GM18870 (cell line): ENCODE results near the gene UVSSA.
"Not testable (repeated sequence)": the region's sequence is repeated elsewhere in the genome, so short reads cannot be mapped to it uniquely, and the experiment has no call there.

Experiments used
- ATAC-seq: cut with Tn5 transposase; IDR thresholded peaks from one replicate; pipeline ENCODE4 v1.9.1; 2021; ENCODE audit warnings: moderate library complexity; ENCODE audit not compliant: unreplicated experiment

UVSSA gene

DNA sequence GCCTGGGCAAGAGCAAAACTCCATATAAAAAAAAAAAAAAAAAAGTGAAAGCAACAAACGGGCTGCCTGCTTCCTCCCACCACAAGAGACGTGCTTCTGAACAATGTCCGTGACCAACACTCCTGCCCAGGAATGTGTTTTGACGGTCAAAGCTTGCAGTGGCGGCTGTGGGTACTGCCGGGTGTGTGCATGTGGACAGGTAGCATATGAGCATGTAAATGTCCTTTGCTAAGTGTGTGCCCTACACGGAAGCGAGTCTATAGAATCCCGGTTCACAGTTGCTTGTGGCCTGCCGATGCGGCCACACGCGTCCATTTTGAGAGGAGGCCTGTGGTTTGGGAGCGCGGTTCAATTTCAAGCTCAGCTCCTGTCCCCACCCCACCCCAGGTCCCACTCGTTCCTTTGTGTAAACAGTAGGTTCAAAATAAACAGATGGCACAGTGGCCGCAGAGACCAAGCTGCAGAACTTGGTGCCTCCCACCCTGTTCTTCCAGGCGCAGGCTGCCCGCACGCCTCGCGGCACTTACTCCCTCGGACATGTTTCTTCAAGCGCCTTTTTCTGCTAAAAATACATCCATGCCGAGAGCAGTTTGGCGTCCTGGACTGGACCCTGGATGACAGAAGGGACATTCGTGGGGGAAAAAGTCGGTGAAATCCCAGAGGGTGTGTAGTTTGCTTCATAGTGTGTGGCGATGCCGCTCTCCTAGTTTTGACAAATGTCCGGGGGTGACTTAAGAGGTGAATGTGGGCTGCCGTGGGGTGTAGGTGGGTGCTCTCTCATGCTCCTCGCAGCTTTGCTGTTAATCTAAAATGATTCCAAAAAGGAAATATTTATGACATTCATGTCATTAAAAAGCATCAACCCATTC lies 70.7 kb downstream of the UVSSA start:
- no peak for ATAC-seq

DNA sequence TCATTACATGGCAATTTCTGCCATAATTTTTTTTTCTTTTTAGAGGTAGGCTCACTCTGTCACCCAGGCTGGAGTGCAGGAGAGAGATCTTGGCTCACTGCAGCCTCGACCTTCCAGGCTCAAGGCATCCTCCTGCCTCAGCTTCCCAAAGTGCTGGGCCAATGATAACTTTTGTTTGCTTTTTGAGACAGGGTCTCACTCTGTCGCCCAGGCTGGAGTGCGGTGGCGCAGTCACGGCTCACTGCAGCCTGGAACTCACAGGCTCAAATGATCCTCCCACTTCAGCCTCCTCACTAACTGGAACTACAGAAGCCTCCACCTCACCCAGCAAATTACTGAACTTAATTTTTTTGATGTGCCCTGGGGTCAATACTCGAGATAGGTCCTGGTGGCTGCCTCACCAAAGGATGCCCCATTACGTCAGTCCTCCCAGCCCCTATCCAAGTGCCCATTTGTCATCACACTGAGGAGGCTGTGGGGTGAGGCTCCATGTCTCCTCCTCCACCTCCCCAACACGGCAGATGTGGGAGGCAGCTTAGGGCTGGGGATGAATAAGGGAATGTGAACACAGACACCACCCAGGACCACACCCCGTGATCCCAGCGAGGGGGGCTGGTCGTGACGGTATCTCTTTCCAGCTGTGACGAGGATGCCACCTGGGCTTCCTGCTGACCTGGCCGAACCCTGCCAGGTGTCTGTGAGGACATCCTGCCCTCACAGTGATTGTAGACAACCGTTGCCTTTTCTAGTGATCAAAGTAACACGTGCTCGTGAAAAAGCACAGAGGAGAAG lies 71.7 kb downstream of the UVSSA start:
- ATAC-seq: no peak

DNA sequence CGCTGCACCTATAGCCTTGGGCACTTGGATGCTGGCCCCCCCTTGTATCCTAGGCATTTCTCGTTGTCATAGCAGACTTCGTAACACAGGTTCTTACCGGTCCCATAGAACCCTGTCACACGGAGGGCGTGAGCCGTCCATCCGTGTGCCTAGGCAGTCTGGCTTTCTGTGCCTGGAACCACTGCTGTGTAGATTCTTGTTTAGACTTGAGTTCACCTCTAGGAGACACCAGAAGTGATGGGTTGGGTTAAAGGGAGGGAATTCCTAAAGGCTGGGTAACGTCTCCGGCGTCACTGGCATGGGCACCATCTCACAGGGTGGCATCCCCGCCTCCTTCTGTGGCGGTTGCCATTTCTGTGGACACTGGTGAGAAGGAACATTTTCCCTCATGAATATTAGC lies 72.7 kb downstream of the UVSSA start:
- ATAC-seq: no peak

DNA sequence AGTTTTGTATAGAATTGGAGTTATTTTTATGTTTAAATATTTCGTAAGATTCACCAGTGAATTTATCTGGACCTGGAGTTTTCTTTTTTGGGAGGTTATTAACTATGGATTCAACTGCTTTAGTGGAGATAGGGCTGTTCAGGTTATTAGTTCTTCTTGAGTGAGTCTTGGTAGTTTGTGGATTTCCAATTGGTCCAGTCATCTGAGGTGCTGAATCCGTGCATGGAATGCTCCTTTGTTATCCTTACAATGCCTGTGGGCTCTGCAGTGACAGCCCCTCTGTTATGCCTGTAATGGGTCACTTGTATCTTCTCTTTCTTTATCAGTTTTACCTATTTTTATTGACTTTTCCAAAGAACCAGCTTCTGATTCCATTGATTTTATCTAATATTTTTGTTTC lies 74.6 kb downstream of the UVSSA start:
- no peak for ATAC-seq

DNA sequence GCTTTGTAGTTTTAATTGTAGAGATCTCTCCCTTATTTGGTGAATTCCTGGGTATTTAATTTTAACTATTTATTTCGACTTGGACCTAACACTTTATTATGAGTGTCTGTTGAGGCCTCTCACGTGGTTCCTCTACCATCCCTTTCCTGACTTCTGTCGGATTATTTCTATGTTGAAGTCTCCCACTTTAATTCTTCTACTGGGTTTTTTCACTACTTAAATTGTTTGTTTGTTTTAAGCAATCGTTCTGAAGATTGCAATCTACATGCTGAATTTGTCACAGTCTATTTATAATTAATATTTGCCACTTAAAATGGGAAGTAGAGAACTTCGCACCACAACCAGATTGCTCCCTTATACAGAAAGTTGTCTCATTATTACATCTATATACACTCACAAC lies 80.0 kb downstream of the UVSSA start:
- no peak for ATAC-seq

DNA sequence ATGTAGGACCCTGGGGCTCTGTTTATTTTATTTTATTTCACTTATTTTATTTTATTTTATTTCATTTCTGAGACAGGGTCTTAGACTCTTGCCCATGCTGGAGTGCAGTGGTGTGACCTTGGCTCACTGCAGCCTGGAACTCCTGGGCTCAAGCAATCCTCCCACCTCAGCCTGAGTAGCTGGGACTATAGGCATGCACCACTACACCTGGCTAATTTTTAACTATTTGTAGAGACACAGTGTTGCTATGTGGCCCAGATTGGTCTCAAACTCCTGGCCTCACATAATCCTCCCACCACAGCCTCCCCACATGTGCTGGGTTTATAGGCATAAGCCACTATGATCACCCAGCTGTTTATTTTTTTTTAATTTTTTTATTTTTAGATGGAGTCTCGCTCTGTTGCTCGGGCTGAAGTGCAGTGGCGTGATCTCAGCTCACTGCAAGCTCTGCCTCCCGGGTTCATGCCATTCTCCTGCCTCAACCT lies 96.7 kb downstream of the UVSSA start:
- ATAC-seq: not testable (repeated sequence)
